Gastroesophageal sphincter (tissue), 3 donors: Measurements from ENCODE around the gene RIPOR3.

ENCODE experiments used
- EP300 ChIP-seq: sonication (generic); formaldehyde crosslinking; IDR thresholded peaks from one replicate; pipeline ENCODE4 v1.6.1; 2017; ENCODE audit warnings: antibody characterized with exemption, mild to moderate bottlenecking
- POLR2A ChIP-seq, 2 donors: fragments of 450-650 bp; IDR thresholded peaks; one replicate each; pipeline ENCODE4 v1.6.1; 2017; ENCODE audit warnings: antibody characterized with exemption in 2 of 2, mild to moderate bottlenecking in 2 of 2, moderate library complexity in 1 of 2
- POLR2AphosphoS5 ChIP-seq: sonication (generic); formaldehyde crosslinking; IDR thresholded peaks from one replicate; pipeline ENCODE4 v1.6.1; 2017; ENCODE audit warnings: antibody characterized with exemption
- TF ChIP-seq, protein P1 (sequence below), 4 experiments: fragments of 200-600 bp in 2 of 4; fragments of 450-650 bp in 2 of 4; sonication (generic) in 1 of 4; IDR thresholded peaks; one replicate each; pipeline ENCODE4 v1.5.1; 2017 to 2019; ENCODE audit warnings: antibody characterized with exemption in 4 of 4, mild to moderate bottlenecking in 2 of 4, moderate library complexity in 2 of 4

DNA sequence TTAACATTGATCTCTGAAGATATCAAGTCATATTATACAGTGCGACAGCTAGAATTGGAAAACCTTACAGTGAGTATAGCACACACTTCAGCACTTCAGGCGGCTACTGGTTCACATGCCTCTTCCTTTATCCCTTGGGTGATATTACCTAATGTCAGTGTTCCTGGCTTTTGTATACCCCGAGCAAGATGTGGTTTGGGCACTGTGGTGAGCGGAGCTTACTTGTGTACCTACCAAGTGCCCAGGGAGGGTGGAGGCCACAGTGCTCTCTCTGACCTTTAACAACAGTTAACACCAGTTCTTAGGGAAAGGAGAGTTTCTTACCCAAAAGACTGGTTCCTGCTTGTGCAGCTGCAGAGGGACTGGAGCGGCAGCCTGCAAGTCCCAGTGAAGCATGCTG is 116.8 kb downstream of the RIPOR3 start:
- TF ChIP-seq, protein P1, sequence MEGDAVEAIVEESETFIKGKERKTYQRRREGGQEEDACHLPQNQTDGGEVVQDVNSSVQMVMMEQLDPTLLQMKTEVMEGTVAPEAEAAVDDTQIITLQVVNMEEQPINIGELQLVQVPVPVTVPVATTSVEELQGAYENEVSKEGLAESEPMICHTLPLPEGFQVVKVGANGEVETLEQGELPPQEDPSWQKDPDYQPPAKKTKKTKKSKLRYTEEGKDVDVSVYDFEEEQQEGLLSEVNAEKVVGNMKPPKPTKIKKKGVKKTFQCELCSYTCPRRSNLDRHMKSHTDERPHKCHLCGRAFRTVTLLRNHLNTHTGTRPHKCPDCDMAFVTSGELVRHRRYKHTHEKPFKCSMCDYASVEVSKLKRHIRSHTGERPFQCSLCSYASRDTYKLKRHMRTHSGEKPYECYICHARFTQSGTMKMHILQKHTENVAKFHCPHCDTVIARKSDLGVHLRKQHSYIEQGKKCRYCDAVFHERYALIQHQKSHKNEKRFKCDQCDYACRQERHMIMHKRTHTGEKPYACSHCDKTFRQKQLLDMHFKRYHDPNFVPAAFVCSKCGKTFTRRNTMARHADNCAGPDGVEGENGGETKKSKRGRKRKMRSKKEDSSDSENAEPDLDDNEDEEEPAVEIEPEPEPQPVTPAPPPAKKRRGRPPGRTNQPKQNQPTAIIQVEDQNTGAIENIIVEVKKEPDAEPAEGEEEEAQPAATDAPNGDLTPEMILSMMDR (IDR thresholded peaks at IDR 0.05) = no peak
- TF ChIP-seq EP300 = no peak
- no peak for TF ChIP-seq POLR2A (IDR thresholded peaks at IDR 0.05)
- no peak for TF ChIP-seq POLR2AphosphoS5
